WTC11 (cell line): ENCODE data around the gene ENTPD6.

Source experiments
- ATF2 ChIP-seq: sonication (generic); formaldehyde crosslinking; IDR thresholded peaks from 2 replicates; pipeline ENCODE4 v1.8.1; 2022; ENCODE audit warnings: low read depth, missing genetic modification reagents, borderline replicate concordance
- FOXJ3 ChIP-seq: sonication (generic); formaldehyde crosslinking; IDR thresholded peaks from 2 replicates; pipeline ENCODE4 v1.9.0; 2021; ENCODE audit warnings: missing genetic modification reagents, mild to moderate bottlenecking, borderline replicate concordance
- GABPB1 ChIP-seq: sonication (generic); formaldehyde crosslinking; IDR thresholded peaks from 2 replicates; pipeline ENCODE4 v1.8.1; 2023; ENCODE audit warnings: mild to moderate bottlenecking, missing genetic modification reagents
- NFYB ChIP-seq: sonication (generic); formaldehyde crosslinking; conservative IDR thresholded peaks from 2 replicates; pipeline ENCODE4 v1.8.0; 2022; ENCODE audit warnings: low read depth, missing genetic modification reagents
- NR2C2 ChIP-seq: sonication (generic); formaldehyde crosslinking; IDR thresholded peaks from 2 replicates; pipeline ENCODE4 v1.8.0; 2022; ENCODE audit warnings: mild to moderate bottlenecking, missing genetic modification reagents
- PRDM15 ChIP-seq: sonication (generic); formaldehyde crosslinking; IDR thresholded peaks from 2 replicates; pipeline ENCODE4 v1.8.0; 2022; ENCODE audit warnings: missing genetic modification reagents
- PRRX2 ChIP-seq: fragments of 250-450 bp; sonication (Bioruptor Pico); IDR thresholded peaks from 2 replicates; pipeline ENCODE4 v1.8.0; 2021; ENCODE audit warnings: mild to moderate bottlenecking
- SMAD4 ChIP-seq: sonication (generic); formaldehyde crosslinking; IDR thresholded peaks from 2 replicates; pipeline ENCODE4 v1.8.0; 2022; ENCODE audit warnings: mild to moderate bottlenecking, missing genetic modification reagents
- SOX15 ChIP-seq: fragments of 250-450 bp; sonication (Bioruptor Pico); IDR thresholded peaks from 2 replicates; pipeline ENCODE4 v1.9.0; 2021; ENCODE audit warnings: mild to moderate bottlenecking
- ZNF121 ChIP-seq: sonication (generic); formaldehyde crosslinking; IDR thresholded peaks from 2 replicates; pipeline ENCODE4 v1.8.0; 2023; ENCODE audit warnings: missing genetic modification reagents
- TF ChIP-seq, protein P1 (sequence below): fragments of 200-600 bp; IDR thresholded peaks from 2 replicates; pipeline ENCODE4 v1.8.0; 2022; ENCODE audit warnings: antibody characterized with exemption
- TF ChIP-seq, protein P2 (sequence below): sonication (generic); formaldehyde crosslinking; IDR thresholded peaks from 2 replicates; pipeline ENCODE4 v1.8.0; 2022; ENCODE audit warnings: mild to moderate bottlenecking, missing genetic modification reagents

DNA sequence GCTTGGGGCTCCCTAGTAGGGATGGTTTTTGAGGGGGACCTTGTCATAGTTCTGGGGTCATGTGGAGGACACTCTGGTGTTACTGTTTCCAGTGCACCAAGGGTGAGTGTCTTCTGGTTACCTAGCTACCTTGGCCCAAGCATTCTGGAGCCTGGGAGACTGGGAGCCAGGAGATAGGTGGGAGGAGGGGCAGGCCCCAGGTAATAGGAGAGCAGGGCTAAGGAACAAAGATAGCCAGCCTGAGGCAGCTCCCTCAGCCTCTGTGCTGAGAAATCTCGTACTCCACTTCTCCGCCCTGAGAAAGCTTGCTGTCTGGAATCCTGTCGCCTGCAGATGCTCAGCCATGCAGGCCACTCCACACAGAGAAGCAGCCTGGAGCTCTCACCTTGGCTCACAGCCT is 8.3 kb upstream of the ENTPD6 start:
- TF ChIP-seq, protein P1, sequence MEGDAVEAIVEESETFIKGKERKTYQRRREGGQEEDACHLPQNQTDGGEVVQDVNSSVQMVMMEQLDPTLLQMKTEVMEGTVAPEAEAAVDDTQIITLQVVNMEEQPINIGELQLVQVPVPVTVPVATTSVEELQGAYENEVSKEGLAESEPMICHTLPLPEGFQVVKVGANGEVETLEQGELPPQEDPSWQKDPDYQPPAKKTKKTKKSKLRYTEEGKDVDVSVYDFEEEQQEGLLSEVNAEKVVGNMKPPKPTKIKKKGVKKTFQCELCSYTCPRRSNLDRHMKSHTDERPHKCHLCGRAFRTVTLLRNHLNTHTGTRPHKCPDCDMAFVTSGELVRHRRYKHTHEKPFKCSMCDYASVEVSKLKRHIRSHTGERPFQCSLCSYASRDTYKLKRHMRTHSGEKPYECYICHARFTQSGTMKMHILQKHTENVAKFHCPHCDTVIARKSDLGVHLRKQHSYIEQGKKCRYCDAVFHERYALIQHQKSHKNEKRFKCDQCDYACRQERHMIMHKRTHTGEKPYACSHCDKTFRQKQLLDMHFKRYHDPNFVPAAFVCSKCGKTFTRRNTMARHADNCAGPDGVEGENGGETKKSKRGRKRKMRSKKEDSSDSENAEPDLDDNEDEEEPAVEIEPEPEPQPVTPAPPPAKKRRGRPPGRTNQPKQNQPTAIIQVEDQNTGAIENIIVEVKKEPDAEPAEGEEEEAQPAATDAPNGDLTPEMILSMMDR = no peak
- TF ChIP-seq GABPB1 (CRISPR knock-in tag) = no peak
- TF ChIP-seq NR2C2 = no peak
- TF ChIP-seq SOX15 (CRISPR knock-in tag) = no peak
- TF ChIP-seq PRRX2 (CRISPR knock-in tag) = no peak
- TF ChIP-seq ATF2 (CRISPR knock-in tag) = no peak
- TF ChIP-seq ZNF121 = no peak
- TF ChIP-seq SMAD4 (CRISPR knock-in tag) = no peak
- no peak for TF ChIP-seq FOXJ3 (CRISPR knock-in tag)
- no peak for TF ChIP-seq PRDM15 (CRISPR knock-in tag)
- TF ChIP-seq NFYB (CRISPR knock-in tag) = no peak
- TF ChIP-seq, protein P2, sequence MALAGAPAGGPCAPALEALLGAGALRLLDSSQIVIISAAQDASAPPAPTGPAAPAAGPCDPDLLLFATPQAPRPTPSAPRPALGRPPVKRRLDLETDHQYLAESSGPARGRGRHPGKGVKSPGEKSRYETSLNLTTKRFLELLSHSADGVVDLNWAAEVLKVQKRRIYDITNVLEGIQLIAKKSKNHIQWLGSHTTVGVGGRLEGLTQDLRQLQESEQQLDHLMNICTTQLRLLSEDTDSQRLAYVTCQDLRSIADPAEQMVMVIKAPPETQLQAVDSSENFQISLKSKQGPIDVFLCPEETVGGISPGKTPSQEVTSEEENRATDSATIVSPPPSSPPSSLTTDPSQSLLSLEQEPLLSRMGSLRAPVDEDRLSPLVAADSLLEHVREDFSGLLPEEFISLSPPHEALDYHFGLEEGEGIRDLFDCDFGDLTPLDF (CRISPR knock-in tag) = no peak
